SK-N-SH treated with all-trans-retinoic acid at 6 μM for 48 hours (cell line): ENCODE measurements around the gene LBH.

ENCODE experiments used
- ATAC-seq: fragments of 200-7000 bp; cut with Tn5 transposase; 3 replicates; pipeline ENCODE4 v1.9.1; 2020; ENCODE audit warnings: mild to moderate bottlenecking, moderate library complexity
- ARNTL ChIP-seq: fragments of 450-650 bp; formaldehyde crosslinking; IDR thresholded peaks from 2 replicates; pipeline ENCODE4 v1.5.0; 2020; ENCODE audit warnings: low read depth, mild to moderate bottlenecking, moderate library complexity, borderline replicate concordance
- BACH2 ChIP-seq: fragments of 250-450 bp; sonication (Bioruptor Pico); IDR thresholded peaks from 2 replicates; pipeline ENCODE4 v1.9.0; 2021; ENCODE audit warnings: mild to moderate bottlenecking, borderline replicate concordance
- CSDC2 ChIP-seq: fragments of 250-450 bp; sonication (Bioruptor Pico); IDR thresholded peaks from 2 replicates; pipeline ENCODE4 v1.5.0; 2020; ENCODE audit warnings: mild to moderate bottlenecking, moderate library complexity
- CSRNP3 ChIP-seq: fragments of 250-450 bp; sonication (Bioruptor Pico); IDR thresholded peaks from 2 replicates; pipeline ENCODE4 v1.5.1; 2021; ENCODE audit warnings: mild to moderate bottlenecking, moderate library complexity
- ISL1 ChIP-seq: fragments of 250-450 bp; sonication (Bioruptor Pico); IDR thresholded peaks from 2 replicates; pipeline ENCODE4 v2.1.2; 2022; ENCODE audit warnings: mild to moderate bottlenecking, moderate library complexity
- POU6F1 ChIP-seq: fragments of 250-450 bp; sonication (Bioruptor Pico); IDR thresholded peaks from 2 replicates; pipeline ENCODE4 v1.8.0; 2021; ENCODE audit warnings: low read depth, mild to moderate bottlenecking, moderate library complexity, borderline replicate concordance
- PPARA ChIP-seq: fragments of 250-450 bp; sonication (Bioruptor Pico); IDR thresholded peaks from 2 replicates; pipeline ENCODE4 v1.5.0; 2020; ENCODE audit warnings: mild to moderate bottlenecking, borderline replicate concordance
- TCF4 ChIP-seq: fragments of 250-450 bp; sonication (Bioruptor Pico); IDR thresholded peaks from 2 replicates; pipeline ENCODE4 v1.8.0; 2021; ENCODE audit warnings: mild to moderate bottlenecking, moderate library complexity, borderline replicate concordance
- TOX ChIP-seq: fragments of 250-450 bp; sonication (Bioruptor Pico); IDR thresholded peaks from 2 replicates; pipeline ENCODE4 v1.8.0; 2021; ENCODE audit warnings: mild to moderate bottlenecking, moderate library complexity, borderline replicate concordance
- TSHZ2 ChIP-seq: fragments of 250-450 bp; sonication (Bioruptor Pico); IDR thresholded peaks from 2 replicates; pipeline ENCODE4 v1.5.0; 2020; ENCODE audit warnings: mild to moderate bottlenecking, moderate library complexity
- ZC3H10 ChIP-seq: fragments of 250-450 bp; sonication (Bioruptor Pico); IDR thresholded peaks from 2 replicates; pipeline ENCODE4 v1.5.1; 2021; ENCODE audit warnings: mild to moderate bottlenecking, moderate library complexity
- ZFP3 ChIP-seq: fragments of 250-450 bp; sonication (Bioruptor Pico); IDR thresholded peaks from 2 replicates; pipeline ENCODE4 v1.5.0; 2020; ENCODE audit warnings: mild to moderate bottlenecking, moderate library complexity
- ZFP30 ChIP-seq: fragments of 450-650 bp; formaldehyde crosslinking; IDR thresholded peaks from 2 replicates; pipeline ENCODE4 v1.5.0; 2022; ENCODE audit warnings: mild to moderate bottlenecking, moderate library complexity
- ZNF70 ChIP-seq: fragments of 450-650 bp; formaldehyde crosslinking; IDR thresholded peaks from 2 replicates; pipeline ENCODE4 v1.5.0; 2020; ENCODE audit warnings: mild to moderate bottlenecking, moderate library complexity
- ZNF8 ChIP-seq: fragments of 450-650 bp; formaldehyde crosslinking; IDR thresholded peaks from 2 replicates; pipeline ENCODE4 v1.5.0; 2020; ENCODE audit warnings: mild to moderate bottlenecking, moderate library complexity
- TF ChIP-seq, protein P1 (sequence below): fragments of 250-450 bp; sonication (Bioruptor Pico); IDR thresholded peaks from 2 replicates; pipeline ENCODE4 v1.5.1; 2020; ENCODE audit warnings: low read depth, mild to moderate bottlenecking, moderate library complexity
- TF ChIP-seq, protein P2 (sequence below): fragments of 250-450 bp; sonication (Bioruptor Pico); IDR thresholded peaks from 2 replicates; pipeline ENCODE4 v1.8.0; 2020; ENCODE audit warnings: mild to moderate bottlenecking, moderate library complexity, borderline replicate concordance

LBH gene

GRCh38 chr2:30269771-30270145, 38.4 kb downstream of the LBH start:
- no peak for TF ChIP-seq CSDC2 (CRISPR knock-in tag)
- TF ChIP-seq ZFP3 (CRISPR knock-in tag): no peak
- TF ChIP-seq ISL1: no peak
- no peak for TF ChIP-seq ZNF8 (CRISPR knock-in tag)
- no peak for TF ChIP-seq TSHZ2
- TF ChIP-seq ZNF70 (CRISPR knock-in tag): no peak
- TF ChIP-seq PPARA (CRISPR knock-in tag): no peak
- TF ChIP-seq BACH2 (CRISPR knock-in tag): no peak
- no peak for TF ChIP-seq ZFP30 (CRISPR knock-in tag)
- TF ChIP-seq, protein P1, sequence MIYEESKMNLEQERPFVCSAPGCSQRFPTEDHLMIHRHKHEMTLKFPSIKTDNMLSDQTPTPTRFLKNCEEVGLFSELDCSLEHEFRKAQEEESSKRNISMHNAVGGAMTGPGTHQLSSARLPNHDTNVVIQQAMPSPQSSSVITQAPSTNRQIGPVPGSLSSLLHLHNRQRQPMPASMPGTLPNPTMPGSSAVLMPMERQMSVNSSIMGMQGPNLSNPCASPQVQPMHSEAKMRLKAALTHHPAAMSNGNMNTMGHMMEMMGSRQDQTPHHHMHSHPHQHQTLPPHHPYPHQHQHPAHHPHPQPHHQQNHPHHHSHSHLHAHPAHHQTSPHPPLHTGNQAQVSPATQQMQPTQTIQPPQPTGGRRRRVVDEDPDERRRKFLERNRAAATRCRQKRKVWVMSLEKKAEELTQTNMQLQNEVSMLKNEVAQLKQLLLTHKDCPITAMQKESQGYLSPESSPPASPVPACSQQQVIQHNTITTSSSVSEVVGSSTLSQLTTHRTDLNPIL (CRISPR knock-in tag): no peak
- TF ChIP-seq, all 23 proteins: peak for 0
- ATAC-seq: no peak

GRCh38 chr2:30270166-30270565, 38.8 kb downstream of the LBH start:
- ATAC-seq: no peak
- TF ChIP-seq CSRNP3 (no peak), ISL1 (no peak), POU6F1 (no peak), TOX (CRISPR knock-in tag) (no peak), PPARA (CRISPR knock-in tag) (no peak), ZFP30 (CRISPR knock-in tag) (no peak)
- TF ChIP-seq, protein P2, sequence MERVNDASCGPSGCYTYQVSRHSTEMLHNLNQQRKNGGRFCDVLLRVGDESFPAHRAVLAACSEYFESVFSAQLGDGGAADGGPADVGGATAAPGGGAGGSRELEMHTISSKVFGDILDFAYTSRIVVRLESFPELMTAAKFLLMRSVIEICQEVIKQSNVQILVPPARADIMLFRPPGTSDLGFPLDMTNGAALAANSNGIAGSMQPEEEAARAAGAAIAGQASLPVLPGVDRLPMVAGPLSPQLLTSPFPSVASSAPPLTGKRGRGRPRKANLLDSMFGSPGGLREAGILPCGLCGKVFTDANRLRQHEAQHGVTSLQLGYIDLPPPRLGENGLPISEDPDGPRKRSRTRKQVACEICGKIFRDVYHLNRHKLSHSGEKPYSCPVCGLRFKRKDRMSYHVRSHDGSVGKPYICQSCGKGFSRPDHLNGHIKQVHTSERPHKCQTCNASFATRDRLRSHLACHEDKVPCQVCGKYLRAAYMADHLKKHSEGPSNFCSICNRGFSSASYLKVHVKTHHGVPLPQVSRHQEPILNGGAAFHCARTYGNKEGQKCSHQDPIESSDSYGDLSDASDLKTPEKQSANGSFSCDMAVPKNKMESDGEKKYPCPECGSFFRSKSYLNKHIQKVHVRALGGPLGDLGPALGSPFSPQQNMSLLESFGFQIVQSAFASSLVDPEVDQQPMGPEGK (CRISPR knock-in tag): no peak

DNA sequence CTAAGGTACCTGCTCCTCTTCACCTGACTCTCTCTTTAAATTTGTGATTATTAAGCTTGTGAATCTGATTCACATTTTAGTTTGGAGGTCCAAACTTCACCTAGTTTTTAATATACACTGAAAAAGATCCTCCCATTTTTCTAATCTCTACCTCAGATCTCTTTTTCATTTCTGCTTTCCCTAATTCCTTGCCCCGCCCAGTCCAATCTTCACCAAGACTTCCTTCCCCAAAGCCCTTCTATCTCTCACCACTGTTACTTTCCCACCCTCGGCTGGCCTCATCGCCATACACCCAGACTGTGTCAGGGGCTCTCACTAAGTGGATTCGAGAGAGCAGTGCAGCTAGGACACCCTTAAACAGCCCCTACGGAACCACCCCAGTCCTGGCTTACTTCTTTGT, 40.0 kb downstream of the LBH start:
- ATAC-seq: no peak
- no peak for TF ChIP-seq TCF4

DNA sequence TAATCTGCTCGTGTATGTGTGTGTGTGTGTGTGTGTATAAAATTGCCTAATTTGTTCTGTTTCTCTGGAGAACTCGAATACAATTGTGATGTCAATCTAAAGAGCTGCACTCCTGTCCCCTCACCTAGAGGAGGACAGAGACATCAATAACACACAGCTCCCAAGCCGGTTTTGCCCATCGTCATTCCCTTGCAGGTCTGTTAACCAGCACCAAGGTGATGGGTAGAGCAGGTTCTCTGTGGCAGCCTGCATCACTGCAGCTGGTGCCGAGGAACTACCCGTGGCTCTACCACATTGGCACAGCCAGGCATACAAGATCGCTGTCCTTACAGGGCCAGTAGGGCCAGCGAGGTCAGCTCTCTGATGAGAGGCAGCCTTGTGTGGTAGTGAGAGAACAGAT, 41.0 kb downstream of the LBH start:
- ATAC-seq: no peak
- TF ChIP-seq ZC3H10: no peak
- TF ChIP-seq ARNTL (CRISPR knock-in tag): no peak
- no peak for TF ChIP-seq CSDC2 (CRISPR knock-in tag)
- no peak for TF ChIP-seq ZNF70 (CRISPR knock-in tag)
- TF ChIP-seq PPARA (CRISPR knock-in tag): no peak
